ENCODE measurements around the gene MAD1L1. TPM values are rescaled to one million over a fixed set of nuclear protein-coding genes. Genes with fewer than 3 reads are reported as not detected.
A peak's percentile ranks its signal among the peaks of the same experiment; 100 is the strongest.

Gene MAD1L1
- total and polyA plus RNA-seq, 2 of the 8 experiments (the other 6 are each of a cell fraction or from before 2014, with no cell fraction given), result 40.4 to 44.6 TPM

DNA sequence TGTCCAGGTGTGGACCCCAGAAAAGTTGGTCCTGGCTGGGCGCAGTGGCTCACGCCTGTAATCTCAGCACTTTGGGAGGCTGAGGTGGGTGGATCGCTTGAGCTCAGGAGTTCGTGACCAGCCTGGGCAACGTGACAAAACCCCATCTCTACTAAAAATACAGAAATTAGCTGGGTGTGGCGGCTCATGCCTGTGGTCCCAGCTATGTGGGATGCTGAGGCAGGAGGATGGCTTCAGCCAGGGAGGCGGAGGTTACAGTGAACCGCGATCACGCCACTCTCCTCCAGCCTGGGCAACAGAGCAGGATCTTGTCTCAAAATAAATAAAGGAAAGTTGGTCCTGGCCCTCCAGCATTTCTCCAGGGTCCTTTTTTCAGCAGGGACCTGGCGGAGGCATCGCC, 10.7 kb upstream of the MAD1L1 start:
- POLR2A ChIA-PET (ENCODE audit: partially characterized antibody), result interaction anchor here (0.8 to 1.6 kb wide), 3 partner anchors 67 to 112 kb away, joined by 3 to 4 read pairs (median 3); no protein-coding TSS in a partner anchor
- no peak overlapping the region for H4K91ac ChIP-seq (replicated peaks; ENCODE audit: insufficient read length, low read length)
- no peak overlapping the region for H2BK12ac ChIP-seq (ENCODE audit: low read depth, low read length)
- FAIRE-seq, result no peak
- H4K20me1 ChIP-seq (replicated peaks in 1 of 2; ENCODE audit: control insufficient read depth in 1 of 2, insufficient read depth in 2 of 2, low read length in 2 of 2), result peaks cover 0 to 10% of the 10 kb centered on the region in 2 experiments
- no peak overlapping the region for H2BK120ac ChIP-seq (replicated peaks; ENCODE audit: low read depth, low read length)
- no peak overlapping the region for H3K56ac ChIP-seq (replicated peaks; ENCODE audit: insufficient read length, low read depth, low read length)
- peak overlapping the region; percentile 66; the same call in 1 of the 2 replicates for H2BK5ac ChIP-seq (ENCODE audit: low read depth, low read length)
- peak overlapping the region; percentile 18 for H4K5ac ChIP-seq (ENCODE audit: insufficient read length, low read depth, low read length)
- peak overlapping the region; percentile 40 for H4K8ac ChIP-seq (ENCODE audit: extremely low read depth, insufficient read depth, low read length)
- H3K79me2 ChIP-seq (ENCODE audit: control insufficient read depth in 1 of 2, insufficient read depth in 2 of 2, low read length in 2 of 2), result peaks cover 0 to 24% of the 10 kb centered on the region in 2 experiments; a peak in 2 of 4 replicates
- H3K23me2 ChIP-seq (ENCODE audit: low read depth, low read length), result peaks cover 3% of the 10 kb centered on the region; the same call in 1 of the 2 replicates
- H3K27ac ChIP-seq (ENCODE audit: low read depth, low read length), result no peak overlapping the region
- H3K4me2 ChIP-seq (ENCODE audit: insufficient read depth in 1 of 2, low read depth in 2 of 2, low read length in 2 of 2), result peak overlapping the region; percentile 92 to 94
- H3K9ac ChIP-seq (replicated peaks in 1 of 4; ENCODE audit: extremely low read depth in 1 of 4, low read depth in 3 of 4, low read length in 3 of 4), result peak overlapping the region in 1 of 4 experiments; percentile 17; a peak in 1 of 7 replicates
- no peak overlapping the region for H2BK15ac ChIP-seq (ENCODE audit: low read length)
- H3K79me1 ChIP-seq (ENCODE audit: low read depth, low read length), result 0 out of 2 replicates have a peak, but pooled peaks cover 2% of the 10 kb centered on the region
- H2AK5ac ChIP-seq (ENCODE audit: low read depth, low read length), result no peak overlapping the region
- H3K36me3 ChIP-seq (ENCODE audit: control insufficient read depth in 2 of 4, insufficient read depth in 4 of 4, low read length in 3 of 4), result peaks cover 0 to 9% (median 8%) of the 10 kb centered on the region in 4 experiments; a peak in 7 of 8 replicates
- H3K4me1 ChIP-seq (replicated peaks in 1 of 4; ENCODE audit: control insufficient read depth in 3 of 4, insufficient read depth in 4 of 4, low read length in 3 of 4), result peaks cover 0 to 16% (median 5%) of the 10 kb centered on the region in 4 experiments; a peak in 6 of 7 replicates
- H3K9me3 ChIP-seq (ENCODE audit: insufficient read depth in 2 of 2, low read depth in 1 of 2, low read length in 1 of 2), result no peaks in the 10 kb centered on the region
- no peak overlapping the region for H3K4ac ChIP-seq (replicated peaks; ENCODE audit: insufficient read length, low read depth, low read length)
- CTCF ChIA-PET (ENCODE audit: partially characterized antibody), result interaction anchor here (1.3 kb wide), 1 partner anchor 18 kb away, joined by 3 read pairs; no protein-coding TSS in a partner anchor
- peak overlapping the region in 3 of 4 experiments; percentile 84 to 100 (median 90); a peak in 2 of 8 replicates for H3K4me3 ChIP-seq (ENCODE audit: extremely low read depth in 1 of 4, insufficient read depth in 2 of 4, low read depth in 3 of 4, low read length in 4 of 4)
- WGBS, 2 experiments (ENCODE audit: extremely low coverage in 1 of 2, insufficient coverage in 1 of 2, insufficient read length in 1 of 2, insufficient replicate concordance in 2 of 2, low coverage in 1 of 2, low lambda C conversion rate in 2 of 2, missing lambda C conversion rate in 1 of 2), result 86% methylated on average over 12 of the region's 12 CpGs; no CpG with 5 or more reads in 1 of the 2 experiments
- H3K18ac ChIP-seq (ENCODE audit: extremely low read depth, low read length), result no peak overlapping the region
- no peak for DNase-seq (ENCODE audit: low read depth in 1 of 2, low spot score in 2 of 2)
- no peaks in the 10 kb centered on the region; a peak in 1 of 7 replicates for H3K27me3 ChIP-seq (replicated peaks in 1 of 4; ENCODE audit: control insufficient read depth in 3 of 4, extremely low read depth in 1 of 4, insufficient read depth in 3 of 4, low read length in 3 of 4)
- H3K23ac ChIP-seq (ENCODE audit: insufficient read length), result no peak overlapping the region
- H2AFZ ChIP-seq (ENCODE audit: low read length), result no peak overlapping the region
- no peak overlapping the region for H2BK20ac ChIP-seq (ENCODE audit: low read length)
- no peak overlapping the region for H3K14ac ChIP-seq (ENCODE audit: insufficient read length)
- TF ChIP-seq, protein P1, sequence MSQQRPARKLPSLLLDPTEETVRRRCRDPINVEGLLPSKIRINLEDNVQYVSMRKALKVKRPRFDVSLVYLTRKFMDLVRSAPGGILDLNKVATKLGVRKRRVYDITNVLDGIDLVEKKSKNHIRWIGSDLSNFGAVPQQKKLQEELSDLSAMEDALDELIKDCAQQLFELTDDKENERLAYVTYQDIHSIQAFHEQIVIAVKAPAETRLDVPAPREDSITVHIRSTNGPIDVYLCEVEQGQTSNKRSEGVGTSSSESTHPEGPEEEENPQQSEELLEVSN (IDR thresholded peaks at IDR 0.05), result no peak
- TF ChIP-seq JUND (IDR thresholded peaks at IDR 0.05; ENCODE audit: low read length), result no peak
- TF ChIP-seq SIX5 (IDR thresholded peaks at IDR 0.05; ENCODE audit: low read depth, low read length), result no peak
- no peak for TF ChIP-seq NANOG (IDR thresholded peaks at IDR 0.05; ENCODE audit: insufficient read depth, low read depth, low read length, poor library complexity, severe bottlenecking)
- no peak for TF ChIP-seq TAF1 (IDR thresholded peaks at IDR 0.05; ENCODE audit: low read depth, low read length)
- no peak for TF ChIP-seq EP300 (IDR thresholded peaks at IDR 0.05; ENCODE audit: borderline replicate concordance in 1 of 2, low read depth in 2 of 2, low read length in 2 of 2)
- TF ChIP-seq CHD2 (IDR thresholded peaks at IDR 0.05; ENCODE audit: low read length), result no peak
- TF ChIP-seq NRF1 (IDR thresholded peaks at IDR 0.05; ENCODE audit: low read depth, low read length), result no peak
- no peak for TF ChIP-seq RXRA (IDR thresholded peaks at IDR 0.05; ENCODE audit: insufficient read depth, low read depth, low read length)
- TF ChIP-seq CBX8 (IDR thresholded peaks at IDR 0.05; ENCODE audit: borderline replicate concordance, low read depth, low read length), result no peak
- no peak for TF ChIP-seq TEAD4 (IDR thresholded peaks at IDR 0.05; ENCODE audit: low read depth, low read length)
- no peak for TF ChIP-seq HDAC2 (IDR thresholded peaks at IDR 0.05; ENCODE audit: borderline replicate concordance in 1 of 2, low read depth in 2 of 2, low read length in 2 of 2)
